ENCODE data around the gene EEF2K. TPM values are rescaled to one million over a fixed set of nuclear protein-coding genes. Genes with fewer than 3 reads are reported as not detected.

Gene EEF2K
- total and polyA plus RNA-seq, 2 of the 13 experiments (the other 11 are each of a cell fraction or from before 2014, with no cell fraction given), result 22.0 to 23.8 TPM

DNA sequence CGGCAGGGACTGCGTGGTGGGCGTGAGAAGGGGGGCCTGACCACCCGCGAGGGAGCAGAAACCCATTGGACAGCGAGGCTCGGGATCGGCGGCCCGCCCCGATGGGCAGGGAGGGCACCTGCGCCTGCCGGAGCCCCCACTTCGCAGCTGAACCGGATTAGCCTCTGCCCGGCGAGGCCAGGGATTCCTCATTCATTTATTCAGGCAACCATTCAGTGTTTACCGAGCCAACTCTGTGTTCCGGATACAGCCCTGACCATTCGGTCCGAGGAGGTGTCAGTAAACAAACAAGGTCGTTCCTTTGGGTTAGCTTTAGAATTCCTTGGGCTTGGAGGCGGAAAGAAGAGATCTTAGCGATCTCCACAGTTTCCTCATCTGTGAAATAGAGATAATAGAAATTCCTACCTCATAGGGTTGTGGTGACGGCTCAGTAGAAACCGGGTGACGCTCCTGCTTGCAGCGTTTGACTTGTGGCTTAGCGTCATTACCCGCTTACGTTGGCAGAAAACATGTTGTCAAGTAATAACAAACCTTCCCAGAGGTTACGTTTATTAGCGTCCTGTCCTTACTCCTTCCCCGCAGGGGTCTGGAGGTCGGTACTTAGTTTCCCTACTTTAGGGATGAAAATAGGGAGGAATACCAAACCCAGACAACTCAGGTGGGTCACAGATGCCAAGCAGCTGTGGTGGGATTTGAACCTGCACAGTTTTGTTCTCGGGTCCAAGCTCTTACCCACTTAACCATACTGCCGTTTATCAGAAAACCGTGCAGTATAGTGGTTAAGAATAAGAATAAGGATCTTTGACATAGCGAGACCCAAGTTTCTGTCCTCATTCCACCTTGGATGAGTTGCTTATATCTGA lies 92.0 kb downstream of the EEF2K start (continued):
- TF ChIP-seq ZNF224 (CRISPR knock-in tag; IDR thresholded peaks at IDR 0.05), result 0 out of 2 replicates have a peak, but pooled peaks have one; percentile 15
- no peak; the same call in 1 of the 2 replicates for TF ChIP-seq ZBTB3 (CRISPR knock-in tag; IDR thresholded peaks at IDR 0.05; ENCODE audit: borderline replicate concordance, low read depth)
- TF ChIP-seq ZNF746 (CRISPR knock-in tag; IDR thresholded peaks at IDR 0.05), result no peak; the same call in 1 of the 2 replicates
- 0 out of 2 replicates have a peak, but pooled peaks have one; percentile 8 for TF ChIP-seq HES4 (CRISPR knock-in tag; IDR thresholded peaks at IDR 0.05; ENCODE audit: borderline replicate concordance)
- TF ChIP-seq ZNF644 (CRISPR knock-in tag; IDR thresholded peaks at IDR 0.05; ENCODE audit: low read depth), result no peak
- no peak; the same call in 1 of the 2 replicates for TF ChIP-seq HMG20A (CRISPR knock-in tag; IDR thresholded peaks at IDR 0.05; ENCODE audit: borderline replicate concordance)
- TF ChIP-seq GATAD2A (CRISPR knock-in tag; IDR thresholded peaks at IDR 0.05), result peak; percentile 16
- TF ChIP-seq NFATC3 (CRISPR knock-in tag; IDR thresholded peaks at IDR 0.05), result peak; percentile 76; the same call in 1 of the 2 replicates
- peak; percentile 95 for TF ChIP-seq NKX3-1 (CRISPR knock-in tag; IDR thresholded peaks at IDR 0.05)
- no peak for TF ChIP-seq NFE2L1 (CRISPR knock-in tag; IDR thresholded peaks at IDR 0.05; ENCODE audit: borderline replicate concordance)
- peak; percentile 11; the same call in 1 of the 2 replicates for TF ChIP-seq MEF2D (CRISPR knock-in tag; IDR thresholded peaks at IDR 0.05)
- TF ChIP-seq, protein P1, sequence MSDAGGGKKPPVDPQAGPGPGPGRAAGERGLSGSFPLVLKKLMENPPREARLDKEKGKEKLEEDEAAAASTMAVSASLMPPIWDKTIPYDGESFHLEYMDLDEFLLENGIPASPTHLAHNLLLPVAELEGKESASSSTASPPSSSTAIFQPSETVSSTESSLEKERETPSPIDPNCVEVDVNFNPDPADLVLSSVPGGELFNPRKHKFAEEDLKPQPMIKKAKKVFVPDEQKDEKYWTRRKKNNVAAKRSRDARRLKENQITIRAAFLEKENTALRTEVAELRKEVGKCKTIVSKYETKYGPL (CRISPR knock-in tag; IDR thresholded peaks at IDR 0.05), result 0 out of 2 replicates have a peak, but pooled peaks have one; percentile 72
- peak; percentile 100 for TF ChIP-seq SSRP1 (CRISPR knock-in tag; IDR thresholded peaks at IDR 0.05)
- TF ChIP-seq ATRX (CRISPR knock-in tag; IDR thresholded peaks at IDR 0.05; ENCODE audit: borderline replicate concordance), result no peak
- TF ChIP-seq CBX5 (CRISPR knock-in tag; IDR thresholded peaks at IDR 0.05; ENCODE audit: borderline replicate concordance), result no peak; the same call in 1 of the 2 replicates
- no peak for TF ChIP-seq ZNF33A (CRISPR knock-in tag; IDR thresholded peaks at IDR 0.05; ENCODE audit: borderline replicate concordance)
- TF ChIP-seq NAIF1 (CRISPR knock-in tag; IDR thresholded peaks at IDR 0.05; ENCODE audit: borderline replicate concordance), result 0 out of 2 replicates have a peak, but pooled peaks have one; percentile 50
- TF ChIP-seq STAG1 (CRISPR knock-in tag; IDR thresholded peaks at IDR 0.05), result no peak; the same call in 1 of the 2 replicates
- TF ChIP-seq ZNF552 (CRISPR knock-in tag; IDR thresholded peaks at IDR 0.05; ENCODE audit: borderline replicate concordance), result no peak
- TF ChIP-seq XBP1 (CRISPR knock-in tag; IDR thresholded peaks at IDR 0.05), result peak; percentile 60; the same call in 1 of the 2 replicates
- TF ChIP-seq ZNF800 (CRISPR knock-in tag; IDR thresholded peaks at IDR 0.05), result peak; percentile 86; the same call in 1 of the 2 replicates
- no peak for TF ChIP-seq ZNF737 (CRISPR knock-in tag; IDR thresholded peaks at IDR 0.05; ENCODE audit: borderline replicate concordance)
- TF ChIP-seq, protein P2, sequence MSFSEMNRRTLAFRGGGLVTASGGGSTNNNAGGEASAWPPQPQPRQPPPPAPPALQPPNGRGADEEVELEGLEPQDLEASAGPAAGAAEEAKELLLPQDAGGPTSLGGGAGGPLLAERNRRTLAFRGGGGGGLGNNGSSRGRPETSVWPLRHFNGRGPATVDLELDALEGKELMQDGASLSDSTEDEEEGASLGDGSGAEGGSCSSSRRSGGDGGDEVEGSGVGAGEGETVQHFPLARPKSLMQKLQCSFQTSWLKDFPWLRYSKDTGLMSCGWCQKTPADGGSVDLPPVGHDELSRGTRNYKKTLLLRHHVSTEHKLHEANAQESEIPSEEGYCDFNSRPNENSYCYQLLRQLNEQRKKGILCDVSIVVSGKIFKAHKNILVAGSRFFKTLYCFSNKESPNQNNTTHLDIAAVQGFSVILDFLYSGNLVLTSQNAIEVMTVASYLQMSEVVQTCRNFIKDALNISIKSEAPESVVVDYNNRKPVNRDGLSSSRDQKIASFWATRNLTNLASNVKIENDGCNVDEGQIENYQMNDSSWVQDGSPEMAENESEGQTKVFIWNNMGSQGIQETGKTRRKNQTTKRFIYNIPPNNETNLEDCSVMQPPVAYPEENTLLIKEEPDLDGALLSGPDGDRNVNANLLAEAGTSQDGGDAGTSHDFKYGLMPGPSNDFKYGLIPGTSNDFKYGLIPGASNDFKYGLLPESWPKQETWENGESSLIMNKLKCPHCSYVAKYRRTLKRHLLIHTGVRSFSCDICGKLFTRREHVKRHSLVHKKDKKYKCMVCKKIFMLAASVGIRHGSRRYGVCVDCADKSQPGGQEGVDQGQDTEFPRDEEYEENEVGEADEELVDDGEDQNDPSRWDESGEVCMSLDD (CRISPR knock-in tag; IDR thresholded peaks at IDR 0.05; ENCODE audit: borderline replicate concordance), result no peak; the same call in 1 of the 2 replicates
- 0 out of 2 replicates have a peak, but pooled peaks have one; percentile 21 for TF ChIP-seq ZNF17 (CRISPR knock-in tag; IDR thresholded peaks at IDR 0.05)
- TF ChIP-seq ETV6 (CRISPR knock-in tag; conservative IDR thresholded peaks at IDR 0.05), result no peak; the same call in 1 of the 2 replicates

Measured in HepG2 (cell line).